Fibroblast of skin of right quadriceps (primary cell): ENCODE results near the gene TRMT5.

Source experiments
- DNase-seq: peaks from one replicate; pipeline ENCODE4 v3.0.0-alpha.2; 2013

Gene TRMT5

DNA sequence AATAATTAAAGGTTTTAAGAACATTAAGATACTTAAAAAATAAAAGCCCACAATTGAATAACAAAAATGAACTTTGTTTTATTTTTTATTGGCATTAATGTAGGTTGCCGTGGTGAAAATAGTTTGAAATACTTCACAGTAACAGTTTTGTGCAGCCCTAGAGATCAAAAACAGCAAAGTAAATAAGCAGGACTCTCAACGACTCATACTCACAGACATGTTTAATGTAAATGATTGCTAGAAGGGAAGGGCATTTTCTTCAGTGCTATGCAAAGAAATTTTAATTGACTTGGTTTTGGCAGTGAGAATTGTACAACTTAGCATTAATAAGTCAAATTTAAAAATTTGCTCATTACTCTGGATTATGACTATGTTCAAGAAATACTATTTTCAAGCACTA is 16.0 kb downstream of the TRMT5 start:
- DNase-seq, result peak; percentile 65

DNA sequence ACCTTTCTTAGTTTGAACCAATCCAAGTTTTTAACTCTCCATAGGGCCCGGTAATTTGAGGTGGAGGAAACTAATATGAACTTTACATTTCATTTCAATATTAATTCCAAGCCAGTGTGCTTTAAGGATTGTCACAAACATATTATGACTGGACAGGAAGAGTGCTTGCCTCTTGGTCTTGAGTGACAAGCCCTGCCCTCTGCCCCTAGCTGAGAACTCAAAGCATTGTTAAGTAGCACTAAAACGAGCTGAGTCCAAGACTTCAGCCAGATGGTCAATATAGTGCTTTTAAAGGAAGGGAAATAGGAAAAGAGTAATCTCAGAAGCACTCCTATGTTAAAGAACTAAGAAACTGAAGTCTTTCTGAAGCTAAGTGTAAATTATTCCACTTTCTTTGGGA is 17.1 kb downstream of the TRMT5 start:
- no peak for DNase-seq

DNA sequence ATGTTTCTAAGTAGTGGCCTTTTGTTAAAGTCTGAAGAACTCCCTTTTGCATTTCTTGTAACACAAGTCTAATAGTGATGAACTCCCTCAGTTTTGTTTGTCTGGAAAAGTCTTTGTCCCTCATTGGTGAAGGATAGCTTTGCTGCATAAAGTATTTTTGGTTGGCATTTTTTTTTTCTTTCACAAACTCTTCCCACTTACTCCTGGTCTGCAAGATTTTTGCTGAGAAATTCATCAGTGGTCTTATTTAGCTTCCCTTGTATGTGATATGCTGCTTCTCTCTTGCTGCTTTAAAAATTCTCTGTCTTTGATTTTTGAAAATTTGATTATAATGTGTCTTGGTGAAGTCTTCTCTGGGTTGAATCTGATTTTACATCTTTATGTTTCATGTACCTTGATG is 22.7 kb downstream of the TRMT5 start:
- DNase-seq, result no peak

- no peak for DNase-seq
Observed at GRCh38 chr14:60956632-60957031, 24.2 kb downstream of the TRMT5 start.

DNA sequence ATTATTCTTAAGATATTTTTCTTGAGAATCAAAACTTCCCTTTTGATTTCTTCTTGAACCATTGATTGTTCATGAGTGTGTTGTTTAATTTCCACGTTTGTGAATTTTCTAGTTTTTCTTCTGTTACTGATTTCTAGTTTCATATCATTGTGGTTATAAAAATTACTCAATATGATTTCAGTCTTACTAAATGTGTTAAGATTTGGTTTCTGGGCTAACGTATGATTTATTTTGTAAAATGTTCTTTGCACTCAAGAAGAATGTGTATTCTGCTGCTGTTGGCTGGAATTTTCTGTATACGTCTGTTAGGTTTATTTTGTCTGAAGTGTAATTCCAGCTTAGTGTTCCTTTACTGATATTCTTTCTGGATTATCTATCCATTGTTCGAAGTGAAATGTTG is 24.7 kb downstream of the TRMT5 start:
- DNase-seq, result no peak

DNA sequence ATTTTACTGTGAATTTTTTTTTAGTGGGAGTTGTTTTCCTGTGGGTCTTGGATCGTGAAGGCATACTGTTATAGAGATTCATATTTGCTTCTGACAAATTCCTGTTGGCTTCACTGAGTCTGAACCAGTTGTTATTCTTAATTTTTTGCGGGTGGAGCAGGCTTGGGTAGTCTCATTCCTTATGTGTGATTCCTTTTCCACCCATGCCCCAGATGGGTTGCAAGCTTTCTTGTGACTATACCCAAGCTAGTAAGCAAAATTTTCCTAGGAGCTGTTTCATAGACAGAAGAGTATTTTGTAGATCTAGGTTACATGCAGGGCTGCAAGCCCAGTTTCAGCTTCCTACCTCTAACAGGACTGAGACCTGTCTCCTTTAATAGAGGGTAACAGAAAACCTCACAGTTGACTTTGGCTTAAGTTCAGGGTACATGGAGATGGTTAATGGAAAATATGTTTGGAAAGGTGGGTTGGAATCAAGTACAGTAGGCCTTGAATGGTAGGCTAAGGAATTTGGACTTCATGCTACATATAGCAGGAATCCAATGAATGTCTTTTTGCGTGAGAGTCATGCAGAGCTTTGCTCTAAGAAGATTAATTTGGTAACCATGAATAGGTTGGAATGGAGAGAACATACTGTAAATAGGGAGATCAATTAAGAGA is 29.0 kb downstream of the TRMT5 start:
- no peak for DNase-seq

GRCh38 chr14:60946773-60947172 is 34.1 kb downstream of the TRMT5 start:
- no peak for DNase-seq

DNA sequence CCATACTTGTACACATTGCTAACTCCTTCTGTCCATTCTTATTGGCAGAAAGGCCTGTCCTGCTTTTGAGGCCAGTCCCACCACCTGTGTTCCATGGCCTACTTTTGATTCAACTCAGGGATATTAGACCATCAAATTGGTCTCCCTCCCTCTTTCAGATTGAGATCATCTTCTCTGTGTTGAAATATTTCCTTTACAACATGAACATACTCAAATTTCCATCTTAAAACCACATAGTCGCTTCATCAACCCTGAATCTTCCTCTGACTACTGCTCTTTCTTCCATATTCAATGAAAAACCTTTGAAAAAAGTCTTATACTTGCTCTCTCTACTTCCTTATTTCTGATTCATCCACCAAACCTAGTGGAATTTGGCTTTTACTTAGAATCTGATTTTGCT is 34.9 kb downstream of the TRMT5 start:
- DNase-seq, result peak; percentile 31

DNA sequence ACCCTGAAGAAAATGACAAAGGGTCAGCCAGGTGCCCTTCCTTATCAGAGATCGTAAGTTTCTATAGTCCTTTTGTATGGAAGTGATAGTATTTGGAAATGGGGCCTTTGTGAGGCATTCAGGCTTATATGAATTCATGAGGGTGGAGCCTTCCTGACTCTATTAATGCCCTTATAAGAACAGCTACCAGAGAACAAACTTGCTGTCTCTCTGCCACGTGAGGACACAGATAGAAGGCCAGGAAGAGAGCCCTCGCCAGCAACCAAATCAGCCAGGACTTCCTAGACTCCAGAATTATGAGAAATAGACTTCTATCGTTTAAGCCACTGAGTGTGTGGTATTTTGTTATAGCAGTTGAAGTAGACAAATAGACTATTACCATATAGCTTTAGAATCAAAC is 36.7 kb downstream of the TRMT5 start:
- DNase-seq, result no peak

GRCh38 chr14:60943637-60944032 is 37.2 kb downstream of the TRMT5 start:
- peak; percentile 45 for DNase-seq

DNA sequence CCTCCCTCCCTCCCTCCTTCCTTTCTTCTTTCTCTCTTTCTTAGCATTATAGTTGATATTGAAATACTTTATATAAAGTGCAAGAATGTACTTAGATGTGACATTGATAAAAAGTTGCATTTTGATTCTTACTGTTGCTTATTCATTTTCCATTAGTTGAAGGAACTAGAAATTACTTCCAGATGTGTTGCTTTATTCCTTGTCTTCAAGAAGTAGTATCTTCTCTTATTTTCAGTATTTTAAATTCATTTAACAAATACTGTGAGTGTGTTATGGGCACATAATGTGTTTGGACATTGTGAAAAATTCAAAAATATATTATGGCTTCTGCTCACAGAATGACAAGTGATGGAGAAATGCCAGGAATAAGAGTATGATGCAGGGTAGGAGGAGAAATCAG is 45.6 kb downstream of the TRMT5 start:
- no peak for DNase-seq

GRCh38 chr14:60933920-60934655 is 46.8 kb downstream of the TRMT5 start:
- no peak for DNase-seq

DNA sequence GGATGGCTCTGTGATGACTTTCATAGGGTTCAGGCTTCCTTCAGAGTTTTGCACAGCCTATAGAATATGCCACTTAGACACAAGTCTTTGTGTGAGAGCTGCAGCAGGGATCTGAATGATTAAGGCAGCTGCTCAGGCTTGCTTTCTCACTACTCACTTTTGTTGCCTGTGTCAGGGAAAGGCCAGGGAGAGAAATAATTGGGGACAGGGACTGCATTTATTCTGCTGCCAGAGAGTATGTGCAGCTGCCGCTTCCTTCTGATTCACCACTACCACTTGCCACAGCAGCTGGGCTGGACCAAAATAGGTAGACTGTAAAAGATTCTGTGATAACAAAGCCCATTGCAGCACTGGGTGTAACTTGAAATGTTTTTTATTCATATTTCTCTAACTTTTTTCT is 49.7 kb downstream of the TRMT5 start:
- DNase-seq, result no peak

DNA sequence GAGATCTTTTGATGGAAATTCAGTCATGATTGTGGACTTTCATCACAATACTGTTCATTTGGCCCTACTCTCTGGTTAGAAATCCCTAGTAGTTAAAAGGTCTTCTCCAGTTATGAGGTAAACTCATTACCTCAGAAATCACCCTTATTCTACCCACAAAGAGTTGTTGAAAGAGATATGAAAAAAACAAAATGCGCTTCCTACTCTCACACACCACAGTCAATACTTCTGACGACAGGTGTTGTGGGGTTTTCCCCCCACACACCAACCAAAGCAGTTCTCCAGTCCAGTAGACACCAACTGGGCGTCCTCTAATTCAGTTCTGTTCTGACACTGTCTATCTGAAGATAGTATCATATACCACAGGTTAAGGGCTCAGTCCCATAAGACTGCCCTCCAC is 54.9 kb downstream of the TRMT5 start:
- no peak for DNase-seq

- no peak for DNase-seq
Observed at GRCh38 chr14:60925286-60925685, 55.6 kb downstream of the TRMT5 start.

DNA sequence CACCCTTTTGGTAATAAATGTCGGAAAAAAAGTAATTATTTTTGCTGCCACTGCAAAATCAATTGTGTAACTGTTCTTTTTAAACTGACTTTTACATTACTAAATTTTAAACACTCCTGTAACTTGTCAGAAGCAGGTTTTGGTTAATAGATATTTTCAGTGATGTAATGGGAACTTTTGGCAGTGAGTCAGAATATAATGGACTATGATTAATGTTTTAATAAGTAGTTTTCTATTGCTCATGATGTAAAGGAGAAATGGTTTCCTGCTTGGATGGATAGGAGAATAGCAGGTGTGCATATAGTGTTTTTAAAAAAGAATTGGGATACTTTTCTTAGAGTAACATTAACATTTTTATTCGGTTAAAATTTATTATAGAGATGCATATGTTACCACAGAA is 58.8 kb downstream of the TRMT5 start:
- DNase-seq, result peak; percentile 47
